Mesothelial cell of epicardium (in vitro differentiated cells): Measurements from ENCODE around the gene VKORC1. TPM values are rescaled to one million over a fixed set of nuclear protein-coding genes. Genes with fewer than 3 reads are reported as not detected.
A peak's percentile ranks its signal among the peaks of the same experiment; 100 is the strongest.

Experiments used
- DNase-seq, 2 experiments: peaks; one replicate each; pipeline ENCODE4 v3.0.0; 2021; ENCODE audit warnings: low spot score in 2 of 2; ENCODE audit not compliant: unreplicated experiment in 2 of 2
- H3K27ac Mint-ChIP-seq: 2 replicates; pipeline ENCODE4 v1.8.0; 2021; ENCODE audit warnings: mixed read lengths
- H3K27me3 Mint-ChIP-seq: 2 replicates; pipeline ENCODE4 v1.8.0; 2021; ENCODE audit warnings: low read depth, mixed read lengths
- H3K36me3 Mint-ChIP-seq: 2 replicates; pipeline ENCODE4 v1.8.0; 2021; ENCODE audit warnings: mixed read lengths
- H3K4me1 Mint-ChIP-seq: 2 replicates; pipeline ENCODE4 v1.8.0; 2021; ENCODE audit warnings: mixed read lengths
- H3K4me3 Mint-ChIP-seq: 2 replicates; pipeline ENCODE4 v1.8.0; 2021; ENCODE audit warnings: mild to moderate bottlenecking, moderate library complexity, mixed read lengths
- H3K9me3 Mint-ChIP-seq: 2 replicates; pipeline ENCODE4 v1.8.0; 2021; ENCODE audit warnings: mixed read lengths
- CTCF ChIP-seq: fragments of 200-600 bp; sonication (generic); IDR thresholded peaks from one replicate; pipeline ENCODE4 v1.5.0; 2021; ENCODE audit warnings: antibody characterized with exemption; ENCODE audit not compliant: unreplicated experiment
- total RNA-seq: library from RNA; stranded (reverse); gene quantifications from 3 replicates; pipeline ENCODE4 v1.2.1, GENCODE V29; 2021

VKORC1 gene
- total RNA-seq, 1 donor from 2014 or later, result 53.7 TPM

GRCh38 chr16:31114468-31114867, 19.9 kb upstream of the VKORC1 start:
- H3K27me3 Mint-ChIP-seq, result no peaks in the 10 kb centered on the region
- H3K4me3 Mint-ChIP-seq, result peak overlapping the region; percentile 20
- TF ChIP-seq CTCF, result no peak
- peaks cover 19% of the 10 kb centered on the region for H3K36me3 Mint-ChIP-seq
- H3K4me1 Mint-ChIP-seq, result peaks cover 13% of the 10 kb centered on the region
- no peak for DNase-seq
- no peaks in the 10 kb centered on the region for H3K9me3 Mint-ChIP-seq
- peak overlapping the region; percentile 85 for H3K27ac Mint-ChIP-seq

- no peak for TF ChIP-seq CTCF
- H3K4me3 Mint-ChIP-seq, result no peak overlapping the region
- DNase-seq, result no peak
- H3K36me3 Mint-ChIP-seq, result peaks cover 19% of the 10 kb centered on the region
- H3K9me3 Mint-ChIP-seq, result no peaks in the 10 kb centered on the region
- no peaks in the 10 kb centered on the region for H3K27me3 Mint-ChIP-seq
- H3K27ac Mint-ChIP-seq, result peak overlapping the region; percentile 40
- H3K4me1 Mint-ChIP-seq, result peaks cover 8% of the 10 kb centered on the region
These were observed 18.8 kb upstream of the VKORC1 start for GRCh38 chr16:31113121-31114120.

DNA sequence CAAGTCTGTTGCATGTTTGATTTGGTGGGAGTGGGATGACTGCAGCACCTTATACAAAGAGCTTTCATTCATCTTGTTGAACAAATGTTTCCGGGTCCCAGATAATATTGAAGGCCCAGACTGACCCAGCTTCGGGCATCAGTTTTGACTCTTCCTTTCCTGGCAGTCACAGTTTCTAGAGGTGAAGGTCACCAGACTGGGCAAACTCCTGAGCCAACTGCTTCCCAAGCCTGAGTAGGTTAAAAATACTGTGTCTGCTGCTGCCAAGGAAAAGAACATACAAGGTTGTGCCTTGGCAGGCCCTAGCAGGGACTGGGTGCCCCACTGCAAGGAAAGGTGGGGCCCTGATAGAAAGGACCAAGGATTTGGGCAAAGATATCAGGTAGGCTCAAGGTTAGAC, 18.1 kb upstream of the VKORC1 start:
- Mint-ChIP-seq H3K27me3 (no peaks in the 10 kb centered on the region), H3K9me3 (no peaks in the 10 kb centered on the region), H3K27ac (no peak overlapping the region), H3K4me3 (no peak overlapping the region), H3K36me3 (peaks cover 19% of the 10 kb centered on the region), H3K4me1 (peaks cover 6% of the 10 kb centered on the region)
- DNase-seq, result no peak
- TF ChIP-seq CTCF, result no peak

GRCh38 chr16:31111881-31112466, 17.4 kb upstream of the VKORC1 start:
- Mint-ChIP-seq H3K4me3 (no peak overlapping the region), H3K27me3 (no peaks in the 10 kb centered on the region), H3K27ac (no peak overlapping the region), H3K9me3 (no peaks in the 10 kb centered on the region), H3K36me3 (peaks cover 19% of the 10 kb centered on the region), H3K4me1 (peaks cover 6% of the 10 kb centered on the region)
- TF ChIP-seq CTCF, result no peak
- no peak for DNase-seq

DNA sequence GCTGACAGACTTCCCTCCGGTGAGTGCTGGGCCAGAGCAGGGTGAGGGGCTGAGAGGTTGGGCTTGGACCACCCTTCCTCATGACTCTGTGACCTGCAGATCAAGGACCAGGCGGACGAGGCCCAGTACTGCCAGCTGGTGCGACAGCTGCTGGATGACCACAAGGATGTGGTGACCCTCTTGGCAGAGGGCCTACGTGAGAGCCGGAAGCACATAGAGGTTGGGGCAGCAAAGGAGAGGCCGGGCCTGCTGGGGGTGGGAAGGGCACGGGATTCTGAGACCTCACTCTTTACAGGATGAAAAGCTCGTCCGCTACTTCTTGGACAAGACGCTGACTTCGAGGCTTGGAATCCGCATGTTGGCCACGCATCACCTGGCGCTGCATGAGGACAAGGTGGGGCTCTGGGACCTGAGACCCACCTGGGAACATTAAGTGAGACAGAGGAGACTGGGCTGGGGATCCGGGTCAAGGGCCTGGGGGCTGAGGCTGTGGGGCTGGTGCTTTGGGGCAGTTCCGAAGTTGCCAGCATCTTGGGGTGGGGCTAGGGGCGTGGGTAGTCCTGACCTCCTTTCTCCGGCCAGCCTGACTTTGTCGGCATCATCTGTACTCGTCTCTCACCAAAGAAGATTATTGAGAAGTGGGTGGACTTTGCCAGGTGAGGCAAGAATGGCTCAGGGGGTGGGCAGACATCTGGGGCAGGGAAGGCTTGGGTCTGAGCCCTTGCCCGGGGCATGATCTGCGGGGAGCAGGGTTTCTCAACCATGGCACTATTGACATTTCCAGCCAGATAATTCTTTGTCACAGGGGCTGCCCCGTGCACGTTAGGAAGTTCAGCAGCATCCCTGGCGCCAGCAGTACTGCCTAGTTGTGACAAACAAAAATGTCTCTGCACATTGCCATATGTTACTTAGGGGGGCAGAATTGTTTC, 15.8 kb upstream of the VKORC1 start:
- H3K27ac Mint-ChIP-seq, result no peak overlapping the region
- no peak for DNase-seq

More for the DNA sequence above, 15.8 kb upstream of the VKORC1 start:
- peak overlapping the region; percentile 71 for H3K4me3 Mint-ChIP-seq
- no peaks in the 10 kb centered on the region for H3K9me3 Mint-ChIP-seq
- H3K4me1 Mint-ChIP-seq, result peaks cover 6% of the 10 kb centered on the region
- no peak for TF ChIP-seq CTCF
- no peaks in the 10 kb centered on the region for H3K27me3 Mint-ChIP-seq
- H3K36me3 Mint-ChIP-seq, result peaks cover 19% of the 10 kb centered on the region
